Activated CD8-positive, alpha-beta T cell treated with anti-CD3 and anti-CD28 coated beads, Interleukin-2, amount 10 ng/mL, durations not matched to agents 7 days and 5 days (primary cell): ENCODE data around the gene HOXB6. TPM values are rescaled to one million over a fixed set of nuclear protein-coding genes. Genes with fewer than 3 reads are reported as not detected.

Experiments
- ATAC-seq: fragments of 150-1000 bp; cut with Tn5 transposase; one replicate; pipeline ENCODE4 v1.10.0; 2021; ENCODE audit warnings: moderate library complexity
- CTCF ChIA-PET: fragments of 350-600 bp; sonication (Branson Sonifier 250); formaldehyde crosslinking; loops from one replicate; lab custom pipeline; 2021; ENCODE audit warnings: antibody characterized with exemption; lab: Charles Lee
- POLR2A ChIA-PET: fragments of 350-600 bp; sonication (Branson Sonifier 250); formaldehyde crosslinking; loops from one replicate; lab custom pipeline; 2021; ENCODE audit warnings: antibody characterized with exemption; lab: Charles Lee
- DNase-seq: peaks from one replicate; pipeline ENCODE4 v3.0.0-alpha.2; 2020
- H3K27ac Mint-ChIP-seq: one replicate; pipeline ENCODE4 v1.8.0; 2021; ENCODE audit warnings: mild to moderate bottlenecking, mixed read lengths
- H3K27me3 Mint-ChIP-seq: one replicate; pipeline ENCODE4 v1.8.0; 2021; ENCODE audit warnings: low read depth, mixed read lengths
- H3K36me3 Mint-ChIP-seq: one replicate; pipeline ENCODE4 v1.8.0; 2021; ENCODE audit warnings: low read depth, mixed read lengths
- H3K4me1 Mint-ChIP-seq: one replicate; pipeline ENCODE4 v1.8.0; 2021; ENCODE audit warnings: low read depth, mixed read lengths
- H3K4me3 Mint-ChIP-seq: one replicate; pipeline ENCODE4 v1.8.0; 2021; ENCODE audit warnings: mild to moderate bottlenecking, mixed read lengths
- H3K9me3 Mint-ChIP-seq: one replicate; pipeline ENCODE4 v1.8.0; 2022; ENCODE audit warnings: mixed read lengths; ENCODE audit not compliant: insufficient read depth
- total RNA-seq, 2 experiments: library from RNA; stranded (reverse); gene quantifications; one replicate each; pipeline ENCODE4 v1.2.3, GENCODE V29; 2021

The HOXB6 gene
- total RNA-seq, 2 experiments from 2014 or later: not detected

DNA sequence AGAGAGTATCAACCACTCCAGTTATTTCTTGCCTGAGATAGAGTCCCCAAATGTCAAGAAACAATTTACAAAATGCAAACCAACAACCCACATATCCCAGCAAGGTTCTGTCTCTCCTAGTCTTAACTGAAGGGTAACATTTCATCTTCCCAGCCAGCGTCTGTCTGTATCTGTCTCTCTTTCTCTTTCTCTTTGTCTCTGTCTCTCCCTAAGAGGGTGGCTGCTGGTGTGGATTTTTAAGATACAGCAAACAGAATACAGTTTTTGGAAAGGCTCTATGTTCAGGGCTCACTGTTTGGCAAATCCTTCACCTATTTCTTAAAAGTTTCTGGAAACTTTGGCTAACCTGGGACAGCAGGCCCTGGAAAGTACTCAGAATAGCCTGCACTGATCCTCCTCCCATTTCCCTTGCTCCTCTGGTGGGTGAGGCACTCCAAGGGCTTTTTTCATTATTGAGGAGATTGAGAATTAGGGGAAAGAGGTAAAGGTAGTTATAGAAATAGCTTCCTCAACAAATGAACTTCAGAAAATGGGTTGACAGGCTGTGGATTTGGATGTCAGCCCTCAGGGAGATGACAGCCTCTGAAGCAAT is 32.9 kb downstream of the HOXB6 start:
- Mint-ChIP-seq H3K4me1 (peaks cover 25% of the 10 kb centered on the region), H3K4me3 (no peak overlapping the region), H3K36me3 (peaks cover 17% of the 10 kb centered on the region), H3K27me3 (peaks cover 6% of the 10 kb centered on the region), H3K9me3 (no peaks in the 10 kb centered on the region), H3K27ac (no peak overlapping the region)
- ChIA-PET CTCF (no interaction called here), POLR2A (no interaction called here)
- ATAC-seq (no peak), DNase-seq (no peak)

DNA sequence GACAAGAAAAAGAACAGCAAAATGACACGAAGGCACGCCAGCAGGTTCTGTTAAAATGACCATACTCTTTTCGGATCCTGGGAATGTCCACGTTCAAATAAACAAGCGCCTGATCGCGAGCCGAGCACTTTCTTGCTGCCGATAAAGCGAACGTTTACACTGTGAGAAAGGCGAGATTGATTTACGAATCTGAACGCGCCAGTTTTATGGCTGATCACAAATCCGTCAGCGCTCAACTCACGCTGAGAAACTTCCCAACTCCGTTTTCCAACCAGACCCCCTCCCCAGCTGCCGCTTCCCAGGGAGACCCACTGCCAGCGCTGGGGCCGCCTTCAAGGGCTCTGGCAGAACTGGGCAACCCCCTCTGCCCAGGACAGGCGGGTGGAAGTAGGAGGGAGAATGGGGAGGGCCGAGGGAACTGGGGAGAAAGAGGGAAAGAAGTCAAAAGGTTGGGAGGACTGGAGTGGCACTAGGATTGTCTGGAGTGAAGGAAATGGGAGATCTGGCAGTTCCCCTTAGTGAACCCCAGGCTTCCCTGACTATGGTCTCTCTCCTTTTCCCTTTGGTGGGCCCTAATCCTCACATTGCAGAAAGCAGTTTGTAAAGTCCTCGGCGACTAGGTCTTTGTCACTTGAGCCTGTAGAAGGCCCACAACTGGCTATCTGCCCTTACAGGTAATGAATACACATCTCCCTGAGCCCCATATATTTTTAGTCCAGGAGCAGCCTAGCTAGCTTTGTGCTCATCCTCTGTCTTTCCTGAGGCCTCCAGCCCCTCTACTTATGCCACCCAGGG is 33.6 kb downstream of the HOXB6 start:
- ATAC-seq: no peak
- Mint-ChIP-seq H3K4me3 (no peak overlapping the region), H3K27ac (no peak overlapping the region), H3K9me3 (no peaks in the 10 kb centered on the region), H3K36me3 (peaks cover 17% of the 10 kb centered on the region), H3K4me1 (peaks cover 20% of the 10 kb centered on the region), H3K27me3 (peaks cover 6% of the 10 kb centered on the region)
- no peak for DNase-seq
- CTCF ChIA-PET: interaction anchor here (1.6 kb wide), 1 partner anchor 219 kb away, joined by 4 read pairs; no protein-coding TSS in a partner anchor
- POLR2A ChIA-PET: no interaction called here

GRCh38 chr17:48570325-48571023 is 34.3 kb downstream of the HOXB6 start:
- H3K4me3 Mint-ChIP-seq: no peak overlapping the region
- POLR2A ChIA-PET: interaction anchor here (0.7 kb wide), 1 partner anchor 70 kb away, joined by 3 read pairs; no protein-coding TSS in a partner anchor

DNA sequence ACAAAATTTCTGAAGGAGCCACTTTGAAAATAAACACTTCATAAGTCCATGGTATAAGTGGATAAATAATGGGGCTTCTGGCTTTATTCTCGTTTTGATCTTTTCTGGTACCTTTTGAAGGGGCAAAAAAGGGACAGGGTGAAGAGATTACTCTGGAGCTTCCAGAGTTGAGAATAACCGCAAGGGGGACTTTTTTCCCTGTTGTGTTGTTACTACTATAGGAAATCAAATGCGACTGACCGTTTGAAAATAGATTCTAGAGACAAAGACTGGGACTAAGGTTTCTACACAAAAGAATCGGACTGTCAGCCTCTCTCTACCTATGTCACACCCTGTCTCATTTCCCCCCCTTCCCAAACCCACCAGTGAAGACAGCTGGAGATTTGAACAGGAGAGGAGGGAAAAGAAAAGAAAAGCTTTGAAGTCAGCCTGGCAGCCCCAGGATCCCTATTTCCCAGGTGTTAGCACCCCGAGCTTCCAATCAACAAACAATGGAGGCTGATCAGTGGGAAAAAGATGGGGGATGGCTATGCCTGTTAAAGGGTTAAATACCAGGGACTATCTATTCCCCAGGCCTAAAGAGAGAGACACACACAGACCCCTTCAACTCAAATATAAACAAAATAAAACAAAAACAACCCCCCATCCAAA is 35.0 kb downstream of the HOXB6 start:
- H3K4me1 Mint-ChIP-seq: peaks cover 9% of the 10 kb centered on the region
- H3K27me3 Mint-ChIP-seq: peaks cover 6% of the 10 kb centered on the region
- H3K27ac Mint-ChIP-seq: no peak overlapping the region
- ATAC-seq (no peak), DNase-seq (no peak)
- peaks cover 9% of the 10 kb centered on the region for H3K36me3 Mint-ChIP-seq
- ChIA-PET POLR2A (interaction anchor here (0.7 kb wide), 1 partner anchor 70 kb away, joined by 3 read pairs; no protein-coding TSS in a partner anchor), CTCF (interaction anchor here (1.6 kb wide), 1 partner anchor 217 kb away, joined by 4 read pairs; no protein-coding TSS in a partner anchor)
- no peaks in the 10 kb centered on the region for H3K9me3 Mint-ChIP-seq
- H3K4me3 Mint-ChIP-seq: no peak overlapping the region

More at GRCh38 chr17:48570325-48571023, 34.3 kb downstream of the HOXB6 start:
- Mint-ChIP-seq H3K27ac (no peak overlapping the region), H3K36me3 (peaks cover 13% of the 10 kb centered on the region), H3K27me3 (peaks cover 6% of the 10 kb centered on the region), H3K4me1 (peaks cover 14% of the 10 kb centered on the region), H3K9me3 (no peaks in the 10 kb centered on the region)
- no peak for ATAC-seq
- CTCF ChIA-PET: interaction anchor here (1.6 kb wide), 1 partner anchor 218 kb away, joined by 4 read pairs; no protein-coding TSS in a partner anchor
- DNase-seq: no peak

DNA sequence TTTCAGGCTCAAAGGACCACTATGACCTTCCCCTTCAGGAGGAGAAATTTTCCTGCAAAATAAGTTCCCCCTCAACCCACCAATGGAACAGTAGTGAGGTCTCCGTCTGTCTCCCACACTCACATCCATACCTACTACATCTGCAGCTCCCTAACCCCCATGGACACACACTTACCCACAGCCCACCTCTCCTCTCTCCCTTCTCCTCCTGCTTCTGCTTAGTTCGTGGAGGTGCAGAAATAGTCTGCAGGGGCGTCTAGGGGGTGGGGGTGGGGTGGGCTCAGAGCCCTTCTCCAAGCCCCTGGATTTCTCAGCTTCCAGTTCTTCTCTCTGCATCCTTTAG is 35.6 kb downstream of the HOXB6 start:
- peaks cover 9% of the 10 kb centered on the region for H3K36me3 Mint-ChIP-seq
- peaks cover 10% of the 10 kb centered on the region for H3K27me3 Mint-ChIP-seq
- H3K9me3 Mint-ChIP-seq: no peaks in the 10 kb centered on the region
- POLR2A ChIA-PET: no interaction called here
- no peak overlapping the region for H3K27ac Mint-ChIP-seq
- H3K4me3 Mint-ChIP-seq: no peak overlapping the region
- H3K4me1 Mint-ChIP-seq: peaks cover 9% of the 10 kb centered on the region
- no peak for DNase-seq
- ATAC-seq: no peak
- CTCF ChIA-PET: no interaction called here

DNA sequence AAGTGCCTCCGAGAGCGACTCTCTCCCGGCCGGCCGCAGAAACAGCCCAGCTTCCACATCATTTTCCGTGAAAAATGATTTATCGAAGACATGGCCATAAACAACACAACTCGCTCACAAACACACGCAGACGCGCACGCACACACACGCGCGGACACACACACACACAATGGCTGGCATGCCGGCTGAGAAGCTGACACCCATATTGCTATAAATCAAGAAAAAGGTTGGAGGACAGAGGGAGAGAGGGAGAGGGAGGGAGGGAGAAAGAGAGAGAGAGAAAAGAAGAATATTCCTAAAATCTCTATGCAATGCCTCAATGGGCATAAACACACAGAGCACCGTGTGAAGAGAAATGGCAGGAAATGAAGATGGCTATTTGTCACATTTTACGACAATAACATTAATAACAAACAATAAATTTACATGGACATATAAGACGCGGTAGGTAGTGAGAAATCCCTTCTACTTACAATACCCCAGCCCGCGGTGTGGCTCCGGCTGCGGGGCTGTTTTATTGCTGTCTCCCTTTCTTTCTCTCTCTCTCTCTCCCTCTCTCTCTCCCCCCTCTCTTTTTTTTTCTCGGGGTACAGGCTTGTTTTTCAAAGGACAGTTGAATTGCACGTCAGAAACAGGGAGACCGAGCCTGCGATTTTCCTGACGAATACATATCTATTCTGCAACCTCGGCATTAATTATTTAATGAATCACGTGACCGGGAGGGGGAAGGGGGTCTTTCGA is 36.1 kb downstream of the HOXB6 start:
- ChIA-PET CTCF (interaction anchor here (1.2 kb wide), 1 partner anchor 233 kb away, joined by 5 read pairs; no protein-coding TSS in a partner anchor), POLR2A (no interaction called here)
- Mint-ChIP-seq H3K27me3 (peaks cover 10% of the 10 kb centered on the region), H3K36me3 (peaks cover 9% of the 10 kb centered on the region), H3K27ac (no peak overlapping the region), H3K4me3 (no peak overlapping the region), H3K9me3 (no peaks in the 10 kb centered on the region), H3K4me1 (peaks cover 8% of the 10 kb centered on the region)
- ATAC-seq (no peak), DNase-seq (no peak)

DNA sequence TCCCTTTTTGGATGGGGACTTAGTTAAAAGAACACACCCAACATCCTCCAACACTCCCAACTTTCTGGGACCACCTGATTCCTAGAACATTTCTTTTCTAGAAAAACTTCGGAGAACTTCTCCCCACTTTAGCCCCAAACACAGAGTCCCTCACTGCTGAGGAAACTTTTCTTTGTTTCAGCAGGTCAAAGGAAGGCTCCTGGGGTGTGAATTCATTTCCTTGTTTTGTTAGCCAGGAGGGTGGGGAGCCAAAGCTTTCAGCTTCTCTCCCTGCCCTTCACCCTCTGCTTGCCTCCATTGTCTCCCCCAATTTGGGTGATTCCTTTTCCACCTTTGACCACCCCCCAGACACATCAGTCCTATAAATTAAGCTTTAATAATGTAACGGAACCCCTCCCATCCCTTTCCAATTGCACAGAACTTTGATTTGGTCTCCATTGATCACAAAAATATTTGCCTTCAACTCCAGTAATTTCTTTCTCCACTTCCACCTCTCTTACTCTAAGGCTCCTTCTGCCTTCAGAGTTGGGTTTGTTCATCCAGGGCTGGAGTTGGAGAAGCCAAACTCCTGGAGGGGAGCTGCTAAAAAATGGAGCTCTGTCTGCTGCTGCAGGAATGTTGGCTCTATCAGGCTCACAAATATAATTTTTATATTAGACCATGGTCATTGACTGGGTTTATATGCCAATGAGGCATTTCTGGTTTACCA is 37.0 kb downstream of the HOXB6 start:
- H3K36me3 Mint-ChIP-seq: peaks cover 9% of the 10 kb centered on the region
- peaks cover 10% of the 10 kb centered on the region for H3K27me3 Mint-ChIP-seq
- ChIA-PET POLR2A (no interaction called here), CTCF (interaction anchor here (0.9 to 1.2 kb wide), 2 partner anchors 15 to 232 kb away, joined by 3 to 5 read pairs; no protein-coding TSS in a partner anchor)
- H3K4me3 Mint-ChIP-seq: no peak overlapping the region
- no peak for DNase-seq
- ATAC-seq: no peak
- H3K4me1 Mint-ChIP-seq: no peaks in the 10 kb centered on the region
- no peak overlapping the region for H3K27ac Mint-ChIP-seq
- no peaks in the 10 kb centered on the region for H3K9me3 Mint-ChIP-seq

GRCh38 chr17:48567209-48567608 is 37.6 kb downstream of the HOXB6 start:
- H3K27ac Mint-ChIP-seq: no peak overlapping the region
- no peaks in the 10 kb centered on the region for H3K9me3 Mint-ChIP-seq
- H3K27me3 Mint-ChIP-seq: peaks cover 10% of the 10 kb centered on the region
- no peak overlapping the region for H3K4me3 Mint-ChIP-seq
- H3K4me1 Mint-ChIP-seq: peaks cover 4% of the 10 kb centered on the region
- POLR2A ChIA-PET: no interaction called here
- H3K36me3 Mint-ChIP-seq: peaks cover 11% of the 10 kb centered on the region
- DNase-seq: no peak
- ATAC-seq: no peak
- CTCF ChIA-PET: interaction anchor here (0.9 to 1.2 kb wide), 2 partner anchors 16 to 231 kb away, joined by 3 to 5 read pairs; no protein-coding TSS in a partner anchor

GRCh38 chr17:48566717-48567116 is 38.1 kb downstream of the HOXB6 start:
- ChIA-PET CTCF (no interaction called here), POLR2A (no interaction called here)

GRCh38 chr17:48565925-48566710 is 38.7 kb downstream of the HOXB6 start:
- ChIA-PET CTCF (interaction anchor here (0.8 kb wide), 1 partner anchor 229 kb away, joined by 3 read pairs; no protein-coding TSS in a partner anchor), POLR2A (no interaction called here)
- no peak for DNase-seq
- ATAC-seq: no peak
- Mint-ChIP-seq H3K9me3 (no peaks in the 10 kb centered on the region), H3K36me3 (peaks cover 19% of the 10 kb centered on the region), H3K27me3 (peaks cover 10% of the 10 kb centered on the region), H3K4me1 (peaks cover 15% of the 10 kb centered on the region), H3K27ac (no peak overlapping the region), H3K4me3 (no peak overlapping the region)

More at GRCh38 chr17:48566717-48567116, 38.1 kb downstream of the HOXB6 start:
- no peak for DNase-seq
- Mint-ChIP-seq H3K27me3 (peaks cover 10% of the 10 kb centered on the region), H3K36me3 (peaks cover 16% of the 10 kb centered on the region), H3K9me3 (no peaks in the 10 kb centered on the region), H3K4me1 (peaks cover 9% of the 10 kb centered on the region), H3K27ac (no peak overlapping the region), H3K4me3 (no peak overlapping the region)
- ATAC-seq: no peak
